ENCODE measurements around the gene NXPH3.
"Not testable (repeated sequence)": the region's sequence is repeated elsewhere in the genome, so short reads cannot be mapped to it uniquely, and the experiment has no call there.

Gene NXPH3

DNA sequence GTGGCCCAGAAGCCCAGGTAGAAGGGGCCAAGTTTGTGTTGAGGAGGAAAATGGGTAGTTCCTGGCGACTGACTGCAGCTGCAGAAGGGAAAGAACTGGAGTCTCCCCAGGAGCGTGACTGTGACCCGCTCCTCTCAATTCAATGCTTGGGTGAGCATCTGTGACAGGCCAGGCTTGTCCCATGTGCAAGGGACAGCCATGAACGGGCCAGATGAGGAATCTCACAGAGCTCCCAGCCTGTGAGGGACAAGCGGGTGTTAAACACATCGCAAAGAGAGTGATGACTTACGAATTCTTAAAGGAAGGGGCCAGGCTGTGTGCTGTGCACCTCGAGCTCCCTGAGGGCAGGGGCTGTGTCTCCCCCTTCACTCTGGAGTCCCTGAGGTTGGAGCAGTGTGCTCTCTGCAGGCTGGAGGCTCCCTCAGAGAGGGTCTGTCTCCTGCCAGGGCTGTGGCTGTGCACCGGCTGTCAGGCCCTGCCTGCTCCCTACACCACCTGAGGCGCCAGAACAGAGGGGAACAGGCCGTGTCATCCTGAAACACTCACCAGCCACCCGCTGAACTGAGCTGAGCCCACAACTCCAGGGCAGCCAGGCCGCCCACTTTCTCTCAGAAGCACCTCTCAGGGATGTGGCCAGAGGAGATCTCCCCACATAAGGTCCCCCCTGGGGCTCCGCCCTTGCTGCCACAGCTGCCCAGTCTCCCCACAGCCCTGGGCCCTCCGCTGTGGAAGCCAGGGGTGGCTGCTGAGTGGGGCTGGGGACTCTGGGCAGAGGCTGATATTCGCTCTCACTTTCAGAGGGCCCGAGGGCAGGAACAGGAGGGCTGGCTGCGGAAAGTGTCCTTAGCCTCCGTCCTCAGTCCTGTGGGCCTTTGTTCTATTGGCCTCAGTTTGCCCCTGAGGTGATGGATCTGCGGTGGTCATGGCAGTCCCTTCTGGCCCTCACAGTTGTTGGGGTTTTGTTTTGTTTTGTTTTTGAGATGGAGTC is 25.7 kb upstream of the NXPH3 start:
- no peak overlapping the region for H3K4me3 ChIP-seq (ENCODE audit: low read depth, low read length)
- TF ChIP-seq, protein P1, sequence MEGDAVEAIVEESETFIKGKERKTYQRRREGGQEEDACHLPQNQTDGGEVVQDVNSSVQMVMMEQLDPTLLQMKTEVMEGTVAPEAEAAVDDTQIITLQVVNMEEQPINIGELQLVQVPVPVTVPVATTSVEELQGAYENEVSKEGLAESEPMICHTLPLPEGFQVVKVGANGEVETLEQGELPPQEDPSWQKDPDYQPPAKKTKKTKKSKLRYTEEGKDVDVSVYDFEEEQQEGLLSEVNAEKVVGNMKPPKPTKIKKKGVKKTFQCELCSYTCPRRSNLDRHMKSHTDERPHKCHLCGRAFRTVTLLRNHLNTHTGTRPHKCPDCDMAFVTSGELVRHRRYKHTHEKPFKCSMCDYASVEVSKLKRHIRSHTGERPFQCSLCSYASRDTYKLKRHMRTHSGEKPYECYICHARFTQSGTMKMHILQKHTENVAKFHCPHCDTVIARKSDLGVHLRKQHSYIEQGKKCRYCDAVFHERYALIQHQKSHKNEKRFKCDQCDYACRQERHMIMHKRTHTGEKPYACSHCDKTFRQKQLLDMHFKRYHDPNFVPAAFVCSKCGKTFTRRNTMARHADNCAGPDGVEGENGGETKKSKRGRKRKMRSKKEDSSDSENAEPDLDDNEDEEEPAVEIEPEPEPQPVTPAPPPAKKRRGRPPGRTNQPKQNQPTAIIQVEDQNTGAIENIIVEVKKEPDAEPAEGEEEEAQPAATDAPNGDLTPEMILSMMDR (IDR thresholded peaks at IDR 0.05; ENCODE audit: low read depth, low read length), result no peak

- H3K4me3 ChIP-seq (ENCODE audit: low read depth, low read length), result not testable (repeated sequence)
Observed at GRCh38 chr17:49550764-49551163, 24.9 kb upstream of the NXPH3 start.

GRCh38 chr17:49551221-49552069 is 24.2 kb upstream of the NXPH3 start:
- no peak overlapping the region for H3K4me3 ChIP-seq (ENCODE audit: low read depth, low read length)
- TF ChIP-seq, protein P1 (IDR thresholded peaks at IDR 0.05; ENCODE audit: low read depth, low read length), result no peak

DNA sequence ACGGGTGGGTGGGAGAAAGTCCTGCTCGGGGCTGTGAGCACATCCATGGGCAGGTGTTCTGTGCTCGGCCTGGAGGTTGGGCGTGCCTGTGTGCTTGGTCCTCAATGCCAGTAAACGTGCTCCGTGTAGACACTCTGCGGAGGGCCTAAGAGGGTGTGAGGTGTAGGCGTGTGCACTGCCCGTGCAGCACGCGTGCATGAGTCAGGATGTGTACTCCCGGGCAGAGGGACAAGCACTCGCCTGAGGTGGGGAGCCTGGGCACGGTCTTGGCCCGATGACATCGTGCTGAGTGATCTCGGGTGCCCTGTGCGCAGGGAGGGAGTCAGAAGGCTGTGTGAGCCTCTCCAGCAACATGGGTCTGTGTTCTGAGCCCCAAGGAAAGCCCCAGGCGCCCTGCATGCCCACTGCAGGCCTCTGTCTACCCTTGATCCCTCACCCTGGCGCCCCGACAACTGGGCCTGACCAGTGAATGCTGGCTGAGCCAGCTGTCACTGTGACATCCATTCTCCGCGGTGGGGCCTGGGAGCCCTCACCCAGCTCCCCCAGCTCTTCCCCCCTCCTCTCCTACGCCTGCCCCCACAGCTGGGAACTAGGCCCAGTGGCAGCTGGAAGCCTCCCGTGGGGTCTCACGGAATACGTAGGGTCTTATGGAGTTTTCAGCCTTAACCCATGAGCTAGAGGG is 23.5 kb upstream of the NXPH3 start:
- TF ChIP-seq, protein P1 (IDR thresholded peaks at IDR 0.05; ENCODE audit: low read depth, low read length), result no peak
- no peak overlapping the region for H3K4me3 ChIP-seq (ENCODE audit: low read depth, low read length)

- H3K4me3 ChIP-seq (ENCODE audit: low read depth, low read length), result no peak overlapping the region
- TF ChIP-seq, protein P1 (IDR thresholded peaks at IDR 0.05; ENCODE audit: low read depth, low read length), result no peak
Observed at GRCh38 chr17:49553676-49554335, 21.9 kb upstream of the NXPH3 start.

DNA sequence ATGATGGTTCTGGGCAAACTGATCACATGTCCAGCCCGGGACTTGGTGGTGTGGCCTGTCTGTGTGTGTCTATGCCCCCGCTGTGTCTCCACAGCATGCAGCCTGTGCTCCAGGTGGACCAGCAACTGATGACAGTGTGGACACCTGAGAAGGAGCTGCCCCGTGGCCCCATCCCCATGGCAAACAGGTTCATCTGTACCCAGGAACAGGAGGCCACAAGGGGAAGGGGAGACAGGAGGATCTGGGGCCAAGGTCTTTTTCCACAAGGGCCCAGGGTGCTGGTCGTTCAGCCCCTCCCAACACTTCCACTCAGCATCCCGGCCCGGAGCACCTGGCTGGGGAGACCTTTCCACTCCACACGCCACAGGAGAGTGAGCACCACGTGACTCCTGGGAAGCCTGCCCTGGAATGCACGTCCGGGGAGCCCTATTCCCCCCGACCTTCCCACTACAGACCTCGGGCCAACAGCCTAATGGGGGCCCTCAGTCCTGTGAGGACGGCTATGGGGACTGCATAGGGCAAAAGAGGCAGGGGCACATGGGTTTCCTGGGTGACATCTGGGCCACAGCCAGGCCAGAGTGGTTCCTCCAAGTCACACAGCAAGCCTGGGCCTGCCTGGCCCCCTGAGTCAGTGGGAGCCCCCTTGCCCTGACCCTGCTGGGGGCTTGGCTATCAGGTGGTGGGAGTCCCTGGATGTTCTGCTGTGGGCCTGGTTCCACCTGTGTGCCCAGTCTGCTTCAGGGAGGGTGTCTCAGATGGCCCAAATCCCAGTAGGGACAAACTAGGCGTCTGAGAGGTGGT is 20.8 kb upstream of the NXPH3 start:
- TF ChIP-seq, protein P1 (IDR thresholded peaks at IDR 0.05; ENCODE audit: low read depth, low read length), result no peak
- no peak overlapping the region for H3K4me3 ChIP-seq (ENCODE audit: low read depth, low read length)

Data from WI38 (cell line).